ENCODE measurements around the gene ARFGAP1.

- TF ChIP-seq POLR2A (IDR thresholded peaks at IDR 0.05) (no peak), CTCF (IDR thresholded peaks at IDR 0.05) (no peak)
Measured at GRCh38 chr20:63289311-63290135, 16.9 kb downstream of the ARFGAP1 start.
